HG02973 (cell line): Measurements from ENCODE around the gene KITLG.
"Not testable (repeated sequence)": the region's sequence is repeated elsewhere in the genome, so short reads cannot be mapped to it uniquely, and the experiment has no call there.

Source experiments
- ATAC-seq: cut with Tn5 transposase; IDR thresholded peaks from one replicate; pipeline ENCODE4 v1.9.1; 2021; ENCODE audit warnings: moderate library complexity; ENCODE audit not compliant: unreplicated experiment

The KITLG gene

GRCh38 chr12:88496891-88497371 lies 83.3 kb downstream of the KITLG start:
- no peak for ATAC-seq

GRCh38 chr12:88496429-88496828 lies 83.8 kb downstream of the KITLG start:
- ATAC-seq = no peak

GRCh38 chr12:88495031-88495430 lies 85.2 kb downstream of the KITLG start:
- no peak for ATAC-seq

GRCh38 chr12:88494520-88494919 lies 85.8 kb downstream of the KITLG start:
- ATAC-seq = no peak

- ATAC-seq = no peak
These were observed 86.6 kb downstream of the KITLG start for GRCh38 chr12:88493636-88494035.

GRCh38 chr12:88490425-88490824 lies 89.8 kb downstream of the KITLG start:
- ATAC-seq = no peak

GRCh38 chr12:88472775-88473174 lies 107.5 kb downstream of the KITLG start:
- no peak for ATAC-seq

- ATAC-seq = no peak
These were observed 108.0 kb downstream of the KITLG start for GRCh38 chr12:88472248-88472647.

- ATAC-seq = no peak
These were observed 108.8 kb downstream of the KITLG start for GRCh38 chr12:88471331-88472045.

GRCh38 chr12:88469154-88469553 lies 111.1 kb downstream of the KITLG start:
- ATAC-seq = no peak

- no peak for ATAC-seq
These were observed 111.7 kb downstream of the KITLG start for GRCh38 chr12:88468581-88468980.

- not testable (repeated sequence) for ATAC-seq
These were observed 113.6 kb downstream of the KITLG start for GRCh38 chr12:88466708-88467107.

GRCh38 chr12:88458327-88458726 lies 121.9 kb downstream of the KITLG start:
- no peak for ATAC-seq

- ATAC-seq = no peak
These were observed 126.9 kb downstream of the KITLG start for GRCh38 chr12:88453323-88453722.

- ATAC-seq = no peak
These were observed 129.1 kb downstream of the KITLG start for GRCh38 chr12:88451205-88451604.

GRCh38 chr12:88450136-88450535 lies 130.1 kb downstream of the KITLG start:
- ATAC-seq = no peak

- ATAC-seq = no peak
These were observed 131.8 kb downstream of the KITLG start for GRCh38 chr12:88448337-88448915.

GRCh38 chr12:88445705-88446394 lies 134.4 kb downstream of the KITLG start:
- ATAC-seq = no peak

- ATAC-seq = no peak
These were observed 135.8 kb downstream of the KITLG start for GRCh38 chr12:88444481-88444880.
